Sigmoid colon (tissue), 7 donors: ENCODE measurements around the gene ARFIP1. TPM values are rescaled to one million over a fixed set of nuclear protein-coding genes. Genes with fewer than 3 reads are reported as not detected.

Experiments
- DNase-seq: peaks from one replicate; pipeline ENCODE4 v3.0.0-alpha.2; 2019
- H3K27ac ChIP-seq, 4 donors: fragments of 200-600 bp; sonication (generic); one replicate each; pipeline ENCODE4 v1.5.1; 2016 to 2019; ENCODE audit warnings: mild to moderate bottlenecking in 1 of 4
- H3K27me3 ChIP-seq, 3 donors: fragments of 200-600 bp; sonication (generic); one replicate each; pipeline ENCODE4 v1.5.1; 2019; ENCODE audit warnings: mild to moderate bottlenecking in 1 of 3
- H3K36me3 ChIP-seq, 4 donors: fragments of 200-600 bp; sonication (generic); one replicate each; pipeline ENCODE4 v1.5.1; 2016 to 2019
- H3K4me1 ChIP-seq, 4 donors: fragments of 200-600 bp; sonication (generic); one replicate each; pipeline ENCODE4 v1.5.1; 2017 to 2019
- H3K4me3 ChIP-seq, 4 donors: fragments of 200-600 bp; sonication (generic); one replicate each; pipeline ENCODE4 v1.5.1; 2017 to 2019; ENCODE audit warnings: mild to moderate bottlenecking in 2 of 4, moderate library complexity in 1 of 4
- H3K9me3 ChIP-seq, 4 donors: fragments of 200-600 bp in 3 of 4; sonication (generic) in 3 of 4; one replicate each; pipeline versions ENCODE4 v1.5.1 to v1.6.1; 2013 to 2019
- CTCF ChIP-seq, 4 experiments: fragments of 450-650 bp in 3 of 4; fragments of 200-600 bp in 1 of 4; IDR thresholded peaks; one replicate each; pipeline ENCODE4 v1.5.1; 2016 to 2019; ENCODE audit warnings: antibody characterized with exemption in 4 of 4, mild to moderate bottlenecking in 3 of 4, moderate library complexity in 2 of 4
- EP300 ChIP-seq, 4 donors: sonication (generic); formaldehyde crosslinking; IDR thresholded peaks; one replicate each; pipeline ENCODE4 v1.6.1; 2017; ENCODE audit warnings: antibody characterized with exemption in 4 of 4
- POLR2A ChIP-seq, 2 donors: fragments of 450-650 bp; IDR thresholded peaks; one replicate each; pipeline ENCODE4 v1.6.1; 2016; ENCODE audit warnings: antibody characterized with exemption in 2 of 2, mild to moderate bottlenecking in 2 of 2, moderate library complexity in 2 of 2
- POLR2AphosphoS5 ChIP-seq, 4 donors: sonication (generic); formaldehyde crosslinking; IDR thresholded peaks; one replicate each; pipeline ENCODE4 v1.6.1; 2017; ENCODE audit warnings: antibody characterized with exemption in 4 of 4
- WGBS, 2 donors: extraction: QIAGEN DNeasy Blood & Tissue Kit; methylation state at CpG; one replicate each; pipeline ENCODE4 v1.1.7; 2013; 5-methylcytosine and 5-hydroxymethylcytosine counted together
- intact Hi-C: fragments of 100-400 bp; cut with DNase I; formaldehyde crosslinking; loops from one replicate; pipeline ENCODE4 v1.15.1; 2023
- polyA plus RNA-seq, 3 donors: library from polyadenylated mRNA; stranded (reverse); fragments of 200-250 nt; gene quantifications; one replicate each; pipeline ENCODE4 v1.2.3, GENCODE V29; 2013
- total RNA-seq, 4 donors: library from RNA; depleted of rRNA; stranded (reverse); fragments of >200 nt; gene quantifications; one replicate each; pipeline ENCODE4 v1.1.0, GENCODE V29; 2016
- donor health status: healthy with polysubstance abuse.
- donor health status: Bipolar disorder and iron deficiency.
- donor health status: healthy.

Gene ARFIP1
- total and polyA plus RNA-seq, 7 donors: 22.1 to 50.9 (median 33.2) TPM

- no peak for DNase-seq
- Histone ChIP-seq H3K36me3 (no peaks in the 10 kb centered on the region), H3K9me3 (no peaks in the 10 kb centered on the region), H3K27me3 (no peaks in the 10 kb centered on the region), H3K4me3 (no peak overlapping the region), H3K27ac (peak overlapping the region in 1 of 4 donors; percentile 44), H3K4me1 (no peaks in the 10 kb centered on the region)
- TF ChIP-seq EP300 (IDR thresholded peaks at IDR 0.05): no peak
- TF ChIP-seq CTCF (IDR thresholded peaks at IDR 0.05): no peak
- TF ChIP-seq POLR2AphosphoS5 (IDR thresholded peaks at IDR 0.05): no peak
- no peak for TF ChIP-seq POLR2A (IDR thresholded peaks at IDR 0.05)
- WGBS, 2 donors: 29 to 70% methylated on average over 2 of the region's 2 CpGs
- intact Hi-C loops: no loop called here
These were observed 176.4 kb downstream of the ARFIP1 start for GRCh38 chr4:152956147-152956546.

GRCh38 chr4:152956650-152957436, 177.1 kb downstream of the ARFIP1 start:
- Histone ChIP-seq H3K27me3 (no peaks in the 10 kb centered on the region), H3K36me3 (no peaks in the 10 kb centered on the region), H3K27ac (peak overlapping the region in 2 of 4 donors; percentile 4 to 44), H3K4me1 (no peaks in the 10 kb centered on the region), H3K4me3 (no peak overlapping the region), H3K9me3 (no peaks in the 10 kb centered on the region)
- TF ChIP-seq POLR2AphosphoS5 (IDR thresholded peaks at IDR 0.05) (no peak), CTCF (IDR thresholded peaks at IDR 0.05) (no peak), POLR2A (IDR thresholded peaks at IDR 0.05) (no peak), EP300 (IDR thresholded peaks at IDR 0.05) (no peak)
- no peak for DNase-seq
- 24 to 61% methylated on average over 12 of the region's 12 CpGs for WGBS, 2 donors
- intact Hi-C loops: no loop called here

- Histone ChIP-seq H3K4me3 (no peak overlapping the region), H3K27me3 (no peaks in the 10 kb centered on the region), H3K27ac (peak overlapping the region in 2 of 4 donors; percentile 4 to 43), H3K4me1 (no peaks in the 10 kb centered on the region), H3K36me3 (no peaks in the 10 kb centered on the region), H3K9me3 (no peaks in the 10 kb centered on the region)
- WGBS, 2 donors: 15 to 51% methylated on average over 11 of the region's 11 CpGs
- DNase-seq: no peak
- intact Hi-C loops: no loop called here
- TF ChIP-seq POLR2A (IDR thresholded peaks at IDR 0.05) (no peak), CTCF (IDR thresholded peaks at IDR 0.05) (no peak), POLR2AphosphoS5 (IDR thresholded peaks at IDR 0.05) (no peak), EP300 (IDR thresholded peaks at IDR 0.05) (no peak)
These were observed 177.8 kb downstream of the ARFIP1 start for GRCh38 chr4:152957437-152958171.

GRCh38 chr4:152959080-152959479, 179.3 kb downstream of the ARFIP1 start:
- Histone ChIP-seq H3K27me3 (no peaks in the 10 kb centered on the region), H3K9me3 (no peaks in the 10 kb centered on the region), H3K4me3 (no peak overlapping the region), H3K4me1 (no peaks in the 10 kb centered on the region), H3K36me3 (no peaks in the 10 kb centered on the region), H3K27ac (no peak overlapping the region)
- TF ChIP-seq POLR2AphosphoS5 (IDR thresholded peaks at IDR 0.05): no peak
- TF ChIP-seq POLR2A (IDR thresholded peaks at IDR 0.05): no peak
- TF ChIP-seq EP300 (IDR thresholded peaks at IDR 0.05): no peak
- TF ChIP-seq CTCF (IDR thresholded peaks at IDR 0.05): no peak
- intact Hi-C loops: no loop called here
- 57 to 69% methylated on average over 2 of the region's 2 CpGs for WGBS, 2 donors
- DNase-seq: no peak
